ENCODE measurements around the gene C2orf15.
"Not testable (repeated sequence)": the region's sequence is repeated elsewhere in the genome, so short reads cannot be mapped to it uniquely, and the experiment has no call there.

Gene C2orf15

GRCh38 chr2:99141110-99142108, at the start of gene C2orf15:
Gene C2orf15 (plus strand): TSS chr2:99141707. CDS start chr2:99150559, 8,852 bp downstream.
- peak; percentile 75 for DNase-seq

DNA sequence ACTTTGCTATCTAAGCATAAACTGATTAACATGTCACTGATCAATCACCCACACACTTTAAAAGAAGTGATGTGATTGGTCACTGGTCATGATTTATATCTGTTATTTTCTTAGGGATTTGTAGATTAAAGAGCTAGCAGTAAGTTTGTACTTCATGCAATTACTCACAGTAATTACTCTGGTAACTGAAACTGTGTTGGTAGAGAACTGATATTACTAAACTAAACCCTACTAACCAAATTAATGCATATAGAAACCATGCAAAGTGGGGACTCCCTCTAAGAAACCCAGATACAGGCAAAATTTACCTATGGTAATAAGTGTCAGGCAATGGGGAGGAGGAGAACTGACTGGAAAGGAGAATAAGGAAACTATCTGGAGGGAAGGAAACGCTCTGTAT, 44.8 kb upstream of the C2orf15 start:
- no peak for DNase-seq

- peak; percentile 84 for DNase-seq
Observed at GRCh38 chr2:99101697-99102096, 39.8 kb upstream of the C2orf15 start.

DNA sequence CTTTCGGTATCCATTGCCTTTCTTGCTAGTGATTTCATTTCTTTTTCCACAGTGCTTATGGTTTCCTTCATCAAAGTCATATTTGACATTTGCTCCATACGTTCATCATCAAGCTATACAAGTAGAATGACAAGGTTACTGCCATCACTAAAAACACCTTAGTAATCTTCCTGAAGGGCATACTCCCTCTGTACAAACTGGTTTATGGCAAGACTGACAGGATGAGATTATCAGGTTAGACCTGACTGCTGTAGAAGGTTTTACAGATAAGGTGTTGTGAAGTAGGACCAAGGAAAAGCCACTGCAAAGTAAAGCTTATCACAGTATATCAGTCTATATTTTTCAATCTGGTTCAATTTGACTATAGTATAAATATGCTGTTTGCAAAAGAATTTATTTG, 37.5 kb upstream of the C2orf15 start:
- DNase-seq, result no peak

DNA sequence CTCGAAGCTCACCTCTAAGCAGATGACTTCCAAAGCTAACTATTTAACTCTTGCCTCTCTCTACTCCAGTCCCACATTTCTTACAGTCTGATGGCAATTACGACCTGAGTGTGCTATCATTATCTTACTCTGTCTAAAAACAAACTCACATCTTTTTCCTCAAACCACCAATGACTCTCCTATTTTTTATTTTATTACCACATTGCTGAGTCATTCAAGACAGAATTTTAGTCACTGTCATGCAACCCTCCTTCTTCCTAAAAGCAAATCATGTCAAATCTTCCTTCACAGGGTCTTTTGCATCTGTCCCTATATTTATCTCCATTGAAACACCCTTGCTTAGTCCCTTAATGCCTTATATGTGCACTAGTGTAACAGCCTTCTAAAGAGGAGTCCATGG, 34.6 kb upstream of the C2orf15 start:
- no peak for DNase-seq

- no peak for DNase-seq
Observed at GRCh38 chr2:99111236-99111635, 30.3 kb upstream of the C2orf15 start.

DNA sequence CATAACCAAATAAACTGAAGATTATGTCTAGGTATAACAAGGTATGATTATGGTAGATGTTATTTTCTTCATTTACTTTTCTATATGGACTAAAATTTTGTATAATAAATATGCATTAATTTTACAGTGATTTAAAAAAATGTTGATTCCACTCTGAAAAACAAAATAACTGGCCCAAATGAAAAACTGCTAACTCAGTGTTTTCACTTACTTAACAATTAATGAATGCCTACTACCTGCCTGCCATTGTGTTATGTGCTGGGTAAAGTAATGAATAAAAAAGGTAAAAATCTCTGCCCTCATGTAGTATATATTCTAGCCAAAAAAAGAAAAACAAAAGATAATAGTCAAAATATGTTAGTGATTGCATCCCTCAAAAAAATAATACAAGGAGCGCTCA, 29.6 kb upstream of the C2orf15 start:
- no peak for DNase-seq

DNA sequence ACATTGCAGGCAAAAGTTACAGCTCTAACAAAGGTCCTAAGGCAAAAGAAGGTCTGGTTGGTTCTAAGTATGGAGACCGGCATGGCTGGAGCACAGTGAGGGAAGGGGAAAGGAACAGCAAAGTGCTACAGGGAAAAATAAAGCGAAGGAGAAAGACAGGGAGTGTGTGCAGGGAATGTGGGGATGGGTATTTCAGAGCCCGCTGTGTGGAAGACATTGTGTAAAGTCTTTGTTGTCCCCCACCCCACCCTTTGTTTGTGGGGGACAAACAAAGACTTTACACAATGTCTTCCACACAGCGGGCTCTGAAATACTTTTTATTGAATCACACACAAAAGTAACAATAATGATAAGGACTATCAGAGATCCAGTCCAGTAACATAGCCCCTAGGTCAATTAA, 28.9 kb upstream of the C2orf15 start:
- no peak for DNase-seq

DNA sequence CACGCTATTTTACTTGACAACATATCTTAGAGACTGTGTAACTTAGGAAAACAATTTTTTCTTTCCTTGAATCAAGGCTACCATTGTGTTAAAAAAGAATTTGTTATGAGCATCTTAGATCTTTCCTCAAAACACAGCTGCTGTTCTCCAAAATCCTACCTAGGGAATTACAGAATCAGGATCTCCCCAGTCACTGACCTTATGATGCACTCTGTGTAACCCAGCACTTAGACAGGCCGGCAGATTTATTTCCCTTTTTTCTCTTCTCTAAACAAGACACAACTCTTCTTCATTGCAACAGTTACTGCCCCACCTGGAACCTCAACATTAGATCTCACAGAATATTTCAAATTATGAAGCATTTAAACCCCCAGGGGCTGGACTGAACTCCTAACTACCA, 13.5 kb upstream of the C2orf15 start:
- peak; percentile 56 for DNase-seq

GRCh38 chr2:99135044-99135556, 6.4 kb upstream of the C2orf15 start:
- not testable (repeated sequence) for DNase-seq

DNA sequence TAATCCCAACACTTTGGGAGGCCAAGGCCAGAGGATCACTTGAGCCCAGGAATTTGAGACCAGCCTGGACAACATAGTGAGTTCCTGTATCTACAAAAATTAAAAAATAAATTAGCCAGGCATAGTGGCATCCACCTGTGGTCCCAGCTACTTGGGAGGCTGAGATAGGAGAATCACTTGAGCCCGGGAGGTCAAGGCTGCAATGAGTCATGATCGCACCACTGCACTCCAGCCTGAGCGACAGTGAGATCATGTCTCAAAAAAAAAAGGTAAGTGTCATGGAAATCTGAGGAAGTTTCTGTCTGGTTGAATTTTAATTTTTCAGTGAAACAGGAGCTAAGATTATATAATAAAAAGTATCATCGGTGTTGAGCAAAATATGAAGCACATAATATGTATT, 2.5 kb upstream of the C2orf15 start:
- no peak for DNase-seq

DNA sequence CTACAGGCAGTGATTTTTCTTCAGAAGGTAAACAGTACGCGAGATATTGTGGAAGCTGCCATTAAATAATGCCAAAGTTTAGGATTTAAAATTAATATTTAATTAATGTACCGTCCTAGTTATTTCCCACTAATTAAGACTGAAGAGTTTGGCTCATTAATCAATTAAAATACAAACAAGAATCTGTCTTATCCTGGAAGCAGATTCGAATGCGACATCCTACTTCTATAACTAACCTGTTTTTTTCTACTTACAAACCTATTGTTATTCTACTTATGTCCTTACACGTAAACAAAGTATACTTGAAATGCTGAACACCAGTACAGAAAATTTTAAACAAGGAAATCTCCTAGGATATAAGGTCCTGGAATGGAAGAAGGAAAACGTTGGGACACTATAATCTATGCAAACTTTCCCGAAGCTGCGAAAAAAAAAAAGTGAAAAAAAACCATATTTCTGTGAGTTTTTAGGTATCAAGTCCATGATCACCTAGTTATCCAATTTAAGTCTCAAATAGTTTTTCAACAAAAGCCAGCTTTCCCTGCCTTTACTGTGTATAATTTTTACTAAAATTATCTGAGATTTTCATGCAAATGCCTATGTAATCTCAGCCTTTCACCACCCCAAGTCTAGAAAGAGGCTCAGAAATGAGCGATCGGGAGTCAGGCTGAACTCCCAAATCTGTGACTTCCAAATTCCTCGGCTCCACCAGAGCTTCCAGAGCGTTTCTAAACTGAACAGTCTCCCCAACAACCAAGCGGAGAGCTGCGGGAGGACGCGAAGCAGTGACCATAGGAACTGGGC, 1.2 kb upstream of the C2orf15 start:
- DNase-seq, result no peak

GRCh38 chr2:99140860-99141109, 722 bp upstream of the C2orf15 start:
- no peak for DNase-seq

DNA sequence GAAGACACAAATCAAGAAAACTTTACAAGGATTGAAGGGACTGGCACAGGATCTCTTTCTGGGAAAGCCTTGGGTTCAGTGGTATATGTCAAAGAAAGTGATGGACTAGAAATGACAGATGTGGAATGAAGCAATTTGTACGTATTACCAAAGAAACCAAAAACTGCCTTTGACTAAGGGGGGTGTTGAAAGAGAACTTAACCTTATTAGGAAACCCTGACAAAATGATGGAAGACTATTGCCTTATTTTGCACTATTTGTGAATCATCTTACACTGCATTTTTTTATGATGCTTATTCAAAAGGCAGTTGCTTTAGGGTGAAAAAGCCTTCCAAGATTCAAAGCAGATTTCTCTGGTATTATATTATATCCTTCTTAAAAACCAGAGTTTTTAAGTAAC, 9.2 kb downstream of the C2orf15 start:
- peak; percentile 77 for DNase-seq

- no peak for DNase-seq
Observed at GRCh38 chr2:99152199-99152895, 10.8 kb downstream of the C2orf15 start.

DNA sequence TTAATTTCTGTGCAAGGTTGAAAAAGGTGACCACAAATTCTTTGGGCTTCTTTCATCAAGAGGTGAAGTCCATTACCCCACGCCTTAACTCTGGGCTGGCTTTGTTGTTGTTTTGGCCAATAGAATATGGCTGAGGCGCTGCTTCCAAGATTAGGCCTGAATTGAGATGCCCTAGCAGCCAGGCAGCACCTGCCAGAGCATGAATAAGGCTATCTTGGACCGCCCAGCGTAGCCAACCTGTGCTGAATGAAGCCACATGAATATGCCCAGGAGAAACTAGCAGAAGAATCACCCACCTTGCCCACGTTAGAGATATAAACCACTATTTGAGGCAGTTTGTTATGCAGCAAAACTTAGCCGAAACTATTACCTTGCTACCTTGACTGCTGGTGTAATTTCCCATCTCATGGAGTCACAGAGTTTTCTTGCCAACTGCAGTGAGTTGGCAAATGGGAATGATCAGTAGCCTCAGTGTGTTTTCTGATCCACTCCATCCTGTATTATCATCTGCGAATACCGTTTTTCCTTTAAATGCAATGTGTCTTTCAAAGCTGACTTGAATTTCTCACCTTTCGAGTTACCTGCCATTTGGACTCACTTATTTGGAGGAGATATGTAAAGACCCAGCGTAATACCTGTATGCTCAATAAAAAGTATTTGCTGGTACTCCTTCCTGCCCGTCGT, 12.6 kb downstream of the C2orf15 start:
- no peak for DNase-seq

DNA sequence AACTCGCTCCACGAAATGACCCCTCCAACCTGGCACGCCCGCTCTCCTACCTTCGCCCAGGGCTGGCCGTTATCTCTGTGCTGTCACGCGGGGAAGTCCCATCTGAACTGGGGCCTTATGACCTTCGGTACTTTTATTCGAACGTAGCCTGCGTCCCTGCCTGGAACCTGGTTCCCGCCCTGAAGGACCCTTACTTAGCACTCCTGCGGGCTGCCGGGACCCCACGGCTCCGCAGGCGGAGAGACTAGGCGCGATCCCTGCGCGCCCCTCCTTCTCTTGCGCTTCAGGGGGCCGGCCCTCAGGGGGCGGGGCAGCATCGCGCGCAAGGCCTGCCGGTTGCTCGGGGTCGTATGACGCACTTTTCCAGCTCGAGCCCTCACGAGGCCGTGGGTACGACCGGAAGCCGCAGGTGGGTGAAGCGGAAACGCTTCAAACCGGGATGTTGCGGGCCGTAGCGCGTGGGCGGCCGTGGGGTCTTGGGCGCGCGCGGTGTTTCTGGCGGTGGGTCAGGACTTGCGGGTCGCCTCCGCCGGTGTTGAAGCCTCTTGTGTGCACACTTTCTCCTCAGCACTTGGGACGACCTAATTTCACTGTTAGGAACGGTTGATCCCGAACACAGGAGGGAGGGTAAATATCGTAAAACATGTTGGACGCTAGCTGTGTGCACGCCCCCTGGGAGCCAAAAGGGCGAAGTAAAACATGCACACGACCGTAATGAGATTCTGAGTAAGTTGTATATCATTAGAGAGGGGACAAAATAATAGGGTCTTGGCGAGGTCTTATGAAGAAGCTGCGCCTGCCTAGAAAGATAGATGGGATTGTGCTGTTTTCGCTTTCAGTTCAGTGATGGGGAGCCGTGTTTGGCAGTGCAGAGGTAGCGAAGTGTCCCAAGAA, 13.4 kb downstream of the C2orf15 start, which contains the start of the genes LIPT1 and TSGA10:
LIPT1 (plus strand) TSS at position 325 of the 894 bp plus-strand sequence. CDS start 6,991 bp downstream, outside the sequence.
TSGA10 (minus strand) TSS at position 300 of the 894 bp plus-strand sequence. CDS start 45,503 bp downstream, outside the sequence.
- DNase-seq, result peak; percentile 83

GRCh38 chr2:99156891-99157290, 15.4 kb downstream of the C2orf15 start:
- peak; percentile 83 for DNase-seq

DNA sequence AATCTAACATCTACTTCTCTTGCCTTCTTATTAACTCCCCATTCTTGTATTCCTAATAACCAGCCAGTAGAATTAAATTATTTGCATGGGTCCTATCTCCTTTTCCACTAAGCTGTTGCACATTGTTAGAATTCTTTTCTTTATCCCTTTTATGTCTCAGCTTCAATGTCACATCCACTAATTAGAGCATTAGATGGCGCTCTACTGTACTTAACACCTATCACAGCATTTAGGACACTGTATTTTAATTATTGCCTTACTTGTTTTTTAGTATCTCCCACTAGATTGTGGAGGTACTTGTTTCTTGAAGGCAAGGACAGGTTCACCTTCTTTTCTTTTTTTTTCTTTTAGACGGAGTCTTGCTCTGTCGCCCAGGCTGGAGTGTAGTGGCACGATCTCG, 17.1 kb downstream of the C2orf15 start:
- DNase-seq, result no peak

DNA sequence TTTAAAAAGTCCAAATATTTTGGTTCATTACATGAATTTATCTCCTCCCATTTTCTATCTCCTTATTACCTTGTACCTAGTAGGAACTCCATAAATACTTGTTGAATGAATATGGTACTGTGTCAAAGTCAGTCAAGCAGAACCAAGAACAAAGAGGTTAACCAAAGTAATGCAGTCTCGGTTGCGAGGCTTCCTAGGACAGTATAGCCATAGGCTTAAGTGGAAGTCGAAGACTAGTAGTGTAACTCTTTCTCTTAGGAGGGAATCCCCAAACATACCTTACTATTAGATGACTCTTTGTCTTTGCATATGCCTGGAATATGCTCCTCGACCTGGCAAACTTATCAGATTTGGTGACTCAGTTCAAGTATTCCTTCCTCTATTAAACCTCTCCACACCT, 18.1 kb downstream of the C2orf15 start:
- no peak for DNase-seq

GRCh38 chr2:99166218-99166617, 24.7 kb downstream of the C2orf15 start:
- DNase-seq, result no peak

Data from MV-4-11 (cell line).